ENCODE measurements around the gene AHDC1.
"Not testable (repeated sequence)": the region's sequence is repeated elsewhere in the genome, so short reads cannot be mapped to it uniquely, and the experiment has no call there.

Gene AHDC1

DNA sequence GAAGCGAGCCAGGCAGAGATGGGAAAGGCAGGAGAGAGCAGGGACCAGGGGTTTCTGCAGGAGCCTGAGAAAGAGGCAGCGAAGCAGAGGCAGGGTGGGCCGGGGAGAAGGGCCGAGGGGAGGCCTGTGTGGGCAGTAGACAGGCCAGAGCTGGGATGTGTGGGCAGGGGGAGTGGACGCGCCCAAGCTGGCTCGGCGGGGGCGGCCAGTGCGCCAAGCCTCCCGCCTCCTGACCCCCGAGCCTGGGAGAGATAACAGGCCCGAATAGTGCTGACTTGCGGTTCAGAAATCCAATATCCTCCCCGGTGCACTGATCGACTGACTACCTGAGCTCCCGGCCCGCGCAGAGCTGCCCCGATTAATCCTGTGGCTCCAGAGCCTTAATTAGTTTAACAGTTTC, 41.9 kb downstream of the AHDC1 start:
- no peak for DNase-seq (ENCODE audit: low read depth)

DNA sequence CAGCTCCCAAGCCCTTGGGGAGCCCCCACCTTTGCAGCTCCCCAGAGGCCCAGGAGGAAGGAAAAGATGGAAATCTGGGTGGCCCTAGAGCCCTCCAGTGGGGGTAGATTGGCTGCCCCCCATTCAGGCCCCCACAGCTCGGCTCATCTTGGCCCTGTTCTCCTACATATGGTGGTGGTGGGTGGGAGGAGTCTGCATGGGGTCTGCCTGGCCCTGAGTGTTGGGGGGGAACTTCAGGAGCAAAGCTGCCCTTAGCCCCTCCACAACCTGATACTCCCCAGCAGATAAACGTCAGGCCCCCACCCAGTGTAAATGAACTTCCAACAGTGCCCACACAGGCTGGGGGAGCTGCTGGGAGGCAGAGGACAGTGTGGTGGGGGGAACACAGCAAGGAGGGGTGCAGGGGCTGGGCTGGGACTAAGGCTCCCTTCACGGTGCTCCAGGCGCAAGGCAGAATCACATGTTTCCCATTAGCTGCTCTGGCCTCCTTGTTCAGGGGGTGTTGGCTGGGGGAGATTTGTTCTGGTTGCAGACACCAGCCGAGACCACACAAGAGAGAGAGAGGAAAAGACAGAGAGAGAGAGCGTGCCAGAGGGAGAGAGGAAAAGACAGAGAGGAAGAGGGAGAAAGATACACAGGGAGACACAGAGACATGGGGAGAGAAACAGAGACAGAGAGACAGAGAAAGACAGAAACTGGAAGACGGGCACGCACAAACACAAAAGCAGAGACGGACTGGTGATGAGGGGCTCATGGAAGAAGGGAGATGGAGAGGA, 42.6 kb downstream of the AHDC1 start:
- DNase-seq (ENCODE audit: low read depth) = no peak

DNA sequence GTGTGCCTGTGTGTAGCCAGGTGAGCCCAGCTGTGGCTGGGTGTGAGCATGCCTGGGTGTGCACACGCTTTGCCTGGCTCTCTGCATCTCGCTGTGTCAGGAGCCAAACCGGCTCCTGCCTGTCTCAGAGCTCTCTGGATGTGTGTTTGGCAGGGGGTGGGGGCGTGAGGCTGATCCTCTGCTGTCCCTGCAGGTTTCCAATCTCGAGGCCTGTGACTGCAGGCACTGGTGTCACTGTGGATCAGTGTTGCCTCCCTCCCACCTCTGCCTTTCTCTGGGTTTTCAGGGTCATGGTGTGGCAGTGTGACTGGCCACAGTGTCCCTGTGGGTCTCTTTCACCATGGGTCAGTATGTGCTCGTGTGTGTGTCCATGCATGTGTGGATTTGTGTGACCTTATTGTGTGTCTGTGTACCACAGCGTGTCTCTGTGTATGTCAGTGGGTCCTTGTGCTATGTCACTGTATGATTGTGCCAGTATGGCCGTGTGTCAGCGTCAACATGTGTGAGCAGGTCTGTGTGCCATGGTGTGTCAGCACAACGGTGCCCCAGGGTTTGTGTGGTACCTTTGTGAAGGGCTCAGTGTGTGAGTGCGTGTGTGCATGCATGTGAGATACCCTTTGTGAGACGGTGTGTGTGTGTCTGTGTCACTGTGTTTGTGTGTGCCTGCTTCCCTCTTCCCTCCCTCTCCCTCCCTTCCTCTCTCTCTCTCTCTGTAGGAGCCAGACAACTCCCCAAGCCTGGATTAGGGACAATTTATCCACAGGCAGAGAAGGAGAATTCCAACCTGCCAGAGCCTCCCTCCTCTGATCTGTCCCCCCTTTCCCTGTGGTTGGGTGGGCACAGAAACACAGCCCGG, 43.4 kb downstream of the AHDC1 start:
- DNase-seq (ENCODE audit: low read depth) = no peak

DNA sequence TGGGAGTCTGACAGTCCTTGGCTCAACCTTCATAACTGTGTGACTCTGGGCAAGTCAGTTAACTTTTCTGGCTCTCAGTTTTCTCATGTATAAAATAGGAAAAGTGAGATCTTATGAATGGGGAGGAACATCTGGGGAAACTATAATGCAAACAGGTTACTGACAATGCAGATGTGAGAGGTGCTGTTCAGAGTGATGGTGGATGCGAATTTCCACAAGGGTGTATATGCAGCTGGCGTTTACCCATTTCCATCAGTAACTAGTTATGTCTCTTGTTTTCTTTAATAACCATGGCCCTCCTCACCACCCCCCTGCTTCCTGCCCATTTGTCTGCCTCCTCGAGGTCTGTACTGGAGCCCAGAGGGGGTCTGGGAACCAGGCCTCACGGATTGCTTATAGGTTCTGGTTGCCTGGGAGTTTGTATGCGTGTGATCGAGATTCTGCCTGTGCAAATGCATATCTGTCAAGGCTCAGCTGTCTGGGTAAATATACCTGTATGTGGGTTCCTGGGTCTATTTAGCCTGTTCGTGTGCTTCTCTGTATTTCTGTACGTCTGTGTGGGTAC, 44.4 kb downstream of the AHDC1 start:
- DNase-seq (ENCODE audit: low read depth) = no peak

DNA sequence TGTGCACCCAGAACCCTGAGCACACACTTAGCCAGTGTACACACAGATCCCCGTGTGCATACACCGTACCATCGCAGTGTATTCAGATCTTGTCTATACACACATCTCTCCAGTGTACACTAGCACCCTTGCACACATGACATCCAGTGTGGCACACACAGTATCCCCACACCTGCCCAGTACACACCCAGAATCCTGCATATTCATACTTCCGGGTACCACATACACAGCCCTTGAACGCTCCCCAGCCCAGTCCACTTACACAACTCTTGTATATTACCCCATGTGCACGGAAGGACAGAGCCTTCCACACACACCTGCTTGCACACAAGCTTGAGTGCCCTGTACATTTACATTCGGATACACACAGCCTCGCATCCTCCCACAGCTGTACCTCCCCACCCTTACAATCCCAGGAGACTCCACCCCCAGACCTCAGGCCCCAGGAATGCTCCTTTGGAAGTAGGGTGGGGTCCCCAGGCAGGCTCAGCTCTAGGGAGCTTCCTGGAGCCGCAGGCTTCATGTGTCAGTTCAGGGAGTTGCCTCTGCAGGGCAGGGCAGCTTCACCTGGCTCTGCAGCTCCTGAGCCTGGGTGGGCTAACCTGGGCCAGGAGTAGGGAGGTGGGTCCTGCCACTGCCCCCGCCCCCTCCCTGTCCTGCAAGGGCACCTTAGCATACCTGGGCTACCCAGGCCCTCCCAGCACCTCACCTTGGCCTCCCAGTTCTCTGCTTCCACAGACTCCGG, 46.2 kb downstream of the AHDC1 start:
- DNase-seq (ENCODE audit: low read depth) = no peak

DNA sequence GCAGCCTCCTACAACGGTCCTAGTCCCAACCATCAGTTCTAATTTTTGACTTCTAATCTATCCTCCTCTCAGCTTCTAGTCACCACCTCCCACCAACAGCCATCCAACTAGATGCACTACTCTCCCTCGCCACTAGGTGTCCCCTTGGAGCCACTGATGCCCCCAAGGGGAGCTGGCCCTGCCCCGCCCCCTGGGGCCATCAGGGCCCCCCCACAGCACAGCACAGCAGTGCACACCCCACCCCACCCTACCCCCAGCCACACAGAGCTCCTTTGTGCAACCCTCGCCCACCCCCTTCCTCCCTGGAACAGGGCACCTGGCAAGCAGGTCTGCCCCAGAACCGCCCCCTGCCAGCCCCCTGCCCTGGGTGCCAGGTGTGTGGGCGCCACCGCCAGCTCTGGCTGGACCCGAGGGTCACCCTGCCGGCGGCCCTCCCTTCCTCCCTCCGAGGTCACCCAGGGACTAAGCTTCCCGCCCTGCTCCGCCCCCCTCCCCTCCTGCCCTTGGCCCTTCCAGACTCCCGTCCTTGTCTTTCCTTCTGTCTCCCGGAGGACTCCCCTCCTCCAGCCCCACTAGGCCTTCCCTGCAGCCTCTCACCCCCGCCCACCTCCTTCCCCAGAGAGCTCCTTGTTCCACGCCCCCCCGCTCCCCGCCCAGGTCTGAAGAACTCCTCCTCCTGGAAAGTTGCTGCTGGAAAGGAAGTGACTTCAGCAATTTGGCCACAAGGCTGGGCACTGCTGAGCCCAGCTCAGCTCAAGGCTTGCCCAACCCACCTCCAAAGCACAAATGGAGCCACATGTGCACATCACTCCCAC, 47.0 kb downstream of the AHDC1 start:
- peak; percentile 75 for DNase-seq (ENCODE audit: low read depth)

DNA sequence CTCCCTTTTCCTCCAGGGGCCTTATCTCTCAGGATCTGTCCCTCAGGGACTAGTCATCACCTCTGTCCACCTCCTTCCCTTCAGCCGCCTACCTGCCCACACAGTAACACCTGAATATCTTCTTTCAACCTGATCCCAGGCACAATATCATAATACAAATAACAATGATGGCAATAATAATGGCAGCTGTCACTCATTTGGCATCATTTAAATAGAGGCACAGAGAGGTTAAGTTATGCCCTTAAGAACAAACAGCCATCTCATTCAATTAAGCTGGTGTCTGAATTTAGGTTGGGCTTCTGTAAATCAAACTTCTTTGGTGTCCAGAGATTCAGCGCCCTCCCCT, 47.5 kb downstream of the AHDC1 start:
- DNase-seq (ENCODE audit: low read depth) = no peak

DNA sequence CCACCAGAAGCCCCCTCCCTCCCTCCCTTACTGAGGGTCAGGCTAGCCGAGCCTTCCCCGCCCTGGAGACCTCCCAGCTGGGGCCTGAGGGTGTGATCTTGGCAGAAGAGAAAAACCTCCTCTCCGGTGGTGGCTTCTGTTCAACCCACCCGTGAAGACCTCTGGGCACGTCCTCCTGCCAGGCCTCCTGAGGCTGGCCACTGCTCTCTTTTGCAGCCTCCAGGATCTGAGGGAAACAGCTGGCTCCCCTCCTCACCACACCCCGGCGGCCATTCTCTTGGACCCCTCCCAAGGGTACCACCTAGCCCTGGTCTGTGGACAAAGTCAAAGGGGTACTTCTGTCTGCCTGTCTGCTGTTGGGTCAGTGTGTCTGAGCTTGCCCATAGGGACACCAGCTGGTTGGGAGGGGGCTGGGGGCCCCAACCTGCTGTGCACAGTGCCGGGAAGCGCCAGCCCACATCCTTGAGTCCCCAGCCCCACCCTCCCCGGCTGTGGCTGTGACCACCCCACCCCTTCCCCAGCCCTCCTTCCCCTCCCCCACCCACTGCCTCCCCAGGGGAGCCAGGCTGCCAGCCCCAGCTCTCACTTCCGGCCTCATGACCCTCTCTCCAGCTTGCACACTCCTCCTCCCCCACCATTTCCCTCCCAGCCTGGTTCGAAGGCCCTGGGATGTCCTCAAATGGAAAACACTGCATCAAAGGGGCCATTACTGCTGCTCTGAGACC, 48.1 kb downstream of the AHDC1 start:
- no peak for DNase-seq (ENCODE audit: low read depth)

DNA sequence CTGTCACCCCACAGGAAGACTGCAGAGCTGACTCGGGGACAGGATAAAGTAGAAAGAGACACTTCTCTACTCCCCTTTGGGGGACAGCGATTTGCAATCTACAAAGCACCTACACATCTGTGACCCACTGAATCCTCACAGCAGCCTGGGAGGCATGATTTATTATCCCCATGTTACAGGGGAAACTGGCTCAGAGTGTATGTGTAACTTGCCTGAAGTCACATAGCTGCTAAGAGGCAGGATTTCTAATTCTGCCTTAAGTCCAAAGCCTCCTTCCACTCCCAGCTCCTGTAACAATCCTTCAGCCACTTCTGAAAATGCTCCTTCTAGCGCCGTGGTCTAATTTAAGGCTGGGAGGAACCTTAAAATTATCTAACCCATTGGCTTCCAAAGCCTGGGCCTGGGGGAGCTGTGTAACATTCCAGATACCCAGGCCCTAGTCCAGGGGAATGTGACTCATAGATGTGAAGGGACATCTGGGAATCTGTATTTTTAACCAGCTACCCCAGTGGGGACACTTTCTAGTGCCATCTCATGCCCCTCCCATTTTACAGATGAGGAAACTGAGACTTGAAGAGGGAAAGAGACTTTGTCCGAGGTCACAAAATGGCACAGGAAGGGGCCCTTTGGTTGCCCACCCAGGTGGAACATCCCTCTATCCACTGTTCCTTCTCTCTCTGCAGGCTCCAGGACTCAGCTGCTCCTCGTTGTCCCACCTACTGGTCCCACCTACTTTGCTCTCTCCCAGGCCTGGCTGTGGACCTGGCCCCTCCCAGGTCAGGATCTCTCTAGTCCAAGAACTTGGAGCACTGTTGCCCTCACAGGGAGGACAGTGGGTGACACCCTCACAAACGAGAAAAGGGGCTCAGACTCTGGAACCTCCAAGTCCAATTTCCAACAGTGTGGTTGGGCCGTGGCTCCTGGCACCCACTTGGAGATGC, 48.9 kb downstream of the AHDC1 start:
- no peak for DNase-seq (ENCODE audit: low read depth)

DNA sequence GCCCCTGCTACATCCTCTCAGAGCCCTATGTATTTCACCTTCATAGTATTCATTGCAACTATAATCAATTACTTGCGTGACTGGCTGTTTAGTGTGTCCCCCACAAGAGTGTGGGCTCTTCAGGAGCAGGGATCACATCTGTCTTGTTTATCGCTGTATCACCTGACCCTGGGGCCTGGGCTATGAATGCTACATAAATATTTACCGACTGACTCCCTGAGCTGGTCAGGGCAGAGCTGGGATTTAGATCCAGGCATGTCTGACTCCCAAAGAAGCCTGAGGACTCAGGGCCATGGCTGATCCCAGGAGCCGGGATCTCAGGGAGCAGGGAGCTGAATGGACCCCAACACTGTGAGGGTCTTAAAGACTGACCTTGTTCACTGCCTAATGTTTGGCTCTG, 49.7 kb downstream of the AHDC1 start:
- DNase-seq (ENCODE audit: low read depth) = no peak

DNA sequence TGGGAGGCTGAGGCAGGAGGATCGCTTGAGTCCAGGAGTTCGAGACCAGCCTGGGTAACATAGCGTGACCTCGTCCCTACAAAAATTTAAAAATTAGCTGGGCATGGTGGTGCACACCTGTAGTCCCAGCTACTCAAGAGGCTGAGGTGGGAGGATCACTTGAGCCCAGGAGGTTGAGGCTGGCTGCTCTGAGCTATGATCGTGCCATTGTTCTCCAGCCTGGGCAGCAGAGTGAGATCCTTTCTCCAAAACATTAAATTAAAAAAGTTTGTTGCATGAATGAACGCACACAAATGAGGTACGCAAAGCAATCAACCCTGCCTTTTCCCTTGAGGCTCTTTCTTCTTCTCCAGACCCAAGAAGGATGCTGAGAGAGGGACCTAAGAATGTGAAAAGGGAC, 50.1 kb downstream of the AHDC1 start:
- not testable (repeated sequence) for DNase-seq (ENCODE audit: low read depth)

DNA sequence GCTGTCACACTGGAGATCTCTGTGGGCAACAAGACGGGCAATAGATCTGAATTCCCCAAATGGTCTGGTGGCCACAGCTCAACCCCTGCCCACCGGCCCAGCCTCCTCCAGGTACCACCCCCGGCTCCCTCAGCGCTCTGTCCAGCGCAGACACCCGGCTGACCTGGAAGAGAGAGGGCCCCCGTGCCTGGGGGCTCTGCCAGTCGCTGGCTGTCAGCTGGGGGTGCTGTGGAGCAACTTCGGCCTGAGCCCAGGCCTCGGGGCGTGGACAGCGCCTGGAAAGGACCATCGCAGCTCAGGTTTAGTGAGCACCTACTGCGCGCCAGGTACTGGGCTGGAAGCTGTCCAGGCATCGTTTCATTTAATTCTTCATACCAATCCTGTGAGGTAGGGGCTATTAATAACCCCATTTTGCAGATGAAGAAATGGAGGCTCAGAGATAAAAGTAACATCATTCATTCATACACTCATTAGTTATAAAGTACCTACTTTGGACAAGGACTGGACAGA, 51.0 kb downstream of the AHDC1 start:
- DNase-seq (ENCODE audit: low read depth) = no peak

DNA sequence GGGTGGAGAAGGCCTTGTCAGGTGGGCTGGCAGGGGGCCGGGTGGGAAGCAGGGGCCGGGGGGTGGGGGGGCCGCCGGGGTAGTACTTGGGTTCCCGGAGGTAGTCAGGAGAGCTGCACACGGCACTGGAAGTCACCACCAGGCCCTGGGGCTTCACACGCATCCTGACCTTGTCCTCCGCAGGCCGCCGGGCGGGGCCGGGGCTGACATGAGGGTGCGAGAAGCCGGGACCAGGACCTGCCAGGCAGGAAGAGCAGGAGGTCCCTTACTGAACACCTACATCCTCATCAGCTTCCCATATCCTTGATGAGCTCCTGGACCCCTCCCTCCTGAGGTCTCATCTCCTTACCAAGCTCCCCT, 52.0 kb downstream of the AHDC1 start:
- no peak for DNase-seq (ENCODE audit: low read depth)

DNA sequence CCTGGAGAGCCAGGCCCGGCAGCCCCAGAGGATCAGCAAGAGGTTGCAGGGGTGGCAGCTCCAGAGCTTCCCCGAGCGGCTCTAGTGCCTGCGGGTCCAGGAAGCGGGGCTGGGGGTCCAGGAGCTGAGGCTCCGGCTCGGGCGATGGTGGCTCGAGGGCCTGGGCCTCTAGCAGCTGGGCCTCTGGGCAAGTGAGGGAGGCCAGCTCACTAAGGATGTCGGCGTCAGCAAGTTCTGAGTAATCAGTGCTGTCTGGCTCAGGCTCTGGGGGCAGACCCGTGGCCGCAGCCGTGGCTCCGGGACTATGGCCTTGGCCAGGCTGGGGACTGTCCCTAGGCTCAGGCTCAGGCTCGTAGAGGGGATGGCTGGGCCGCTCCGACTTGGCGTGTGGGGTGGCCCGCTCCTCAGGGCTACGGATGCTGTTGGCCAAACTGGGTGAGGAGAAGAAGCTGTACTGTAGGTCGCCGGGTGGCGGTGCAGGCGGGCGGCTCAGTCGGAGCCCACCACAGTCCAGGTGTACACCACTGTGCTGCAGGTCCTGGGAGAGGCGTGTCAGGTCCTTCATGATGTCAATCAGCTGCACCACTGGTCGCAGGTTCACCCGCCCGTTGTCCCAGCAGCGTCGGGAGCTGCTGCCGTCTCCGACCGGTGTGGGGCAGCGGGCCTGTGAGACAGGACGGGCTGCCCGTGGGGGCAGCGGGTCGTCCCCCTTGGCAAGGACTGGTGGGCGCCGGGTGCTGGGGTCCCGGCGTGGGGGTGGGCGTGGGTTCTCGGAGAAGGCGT, 52.6 kb downstream of the AHDC1 start:
- no peak for DNase-seq (ENCODE audit: low read depth)

DNA sequence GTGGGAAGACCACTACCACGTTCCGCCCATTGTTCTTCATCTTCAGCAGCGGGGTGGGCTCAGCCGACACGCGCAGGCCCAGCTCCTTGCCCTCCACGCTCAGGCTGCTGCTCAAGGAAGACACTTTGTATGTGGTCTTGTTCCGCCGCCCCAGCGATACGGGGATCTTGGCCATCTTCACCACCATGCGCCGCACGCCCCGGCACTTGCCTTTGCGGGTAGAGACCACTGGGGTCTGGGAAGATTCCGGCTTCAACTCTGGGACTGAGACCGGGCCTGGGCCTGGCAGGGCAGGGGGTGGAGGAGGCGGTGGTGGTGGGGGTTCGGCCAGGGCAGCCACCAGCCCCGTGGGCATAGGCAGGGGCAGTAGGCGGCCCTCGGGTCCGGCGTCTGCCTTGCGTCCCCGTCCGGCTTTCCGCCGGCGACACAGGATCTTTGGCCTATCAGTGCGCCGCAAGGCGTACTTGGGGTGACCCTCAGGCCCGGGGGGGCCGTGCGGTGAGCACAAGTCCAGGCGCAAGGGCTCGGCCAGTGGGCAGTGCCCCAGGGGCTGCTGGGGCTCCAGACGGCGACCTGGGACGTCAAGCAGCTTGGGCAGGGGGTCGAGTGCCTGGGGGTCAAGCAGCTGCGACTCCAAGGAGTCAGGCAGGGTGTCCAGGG, 53.3 kb downstream of the AHDC1 start:
- no peak for DNase-seq (ENCODE audit: low read depth)

DNA sequence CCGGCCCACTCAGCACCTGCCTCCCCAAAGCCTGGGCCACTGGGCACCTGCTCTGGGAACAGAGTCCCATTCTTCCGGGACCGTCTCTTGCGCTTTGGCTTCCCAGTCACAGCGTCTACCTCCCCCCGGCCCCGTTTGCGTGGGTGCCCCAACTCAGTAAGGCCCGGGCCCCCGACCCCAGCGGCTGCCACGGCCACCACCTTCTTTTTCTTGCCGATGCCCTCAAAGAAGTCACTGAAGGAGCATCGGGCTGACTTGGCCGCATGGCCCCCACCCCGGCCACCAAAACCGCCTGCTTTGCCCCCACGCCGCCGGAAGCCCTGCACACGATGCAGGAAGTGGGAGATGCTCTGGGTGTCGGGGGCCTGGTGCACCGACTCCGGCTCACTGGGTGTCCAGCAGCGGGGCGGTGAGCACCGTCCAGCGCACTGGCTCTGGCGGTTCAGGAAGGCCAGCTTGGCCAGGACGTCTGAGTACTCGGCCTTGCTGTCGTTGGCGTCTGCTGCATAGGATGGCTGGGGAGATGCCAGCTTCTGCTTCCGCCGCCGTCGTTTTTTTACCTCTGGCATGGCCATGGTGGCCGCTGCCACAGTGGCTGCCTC, 54.0 kb downstream of the AHDC1 start:
- DNase-seq (ENCODE audit: low read depth) = no peak

DNA sequence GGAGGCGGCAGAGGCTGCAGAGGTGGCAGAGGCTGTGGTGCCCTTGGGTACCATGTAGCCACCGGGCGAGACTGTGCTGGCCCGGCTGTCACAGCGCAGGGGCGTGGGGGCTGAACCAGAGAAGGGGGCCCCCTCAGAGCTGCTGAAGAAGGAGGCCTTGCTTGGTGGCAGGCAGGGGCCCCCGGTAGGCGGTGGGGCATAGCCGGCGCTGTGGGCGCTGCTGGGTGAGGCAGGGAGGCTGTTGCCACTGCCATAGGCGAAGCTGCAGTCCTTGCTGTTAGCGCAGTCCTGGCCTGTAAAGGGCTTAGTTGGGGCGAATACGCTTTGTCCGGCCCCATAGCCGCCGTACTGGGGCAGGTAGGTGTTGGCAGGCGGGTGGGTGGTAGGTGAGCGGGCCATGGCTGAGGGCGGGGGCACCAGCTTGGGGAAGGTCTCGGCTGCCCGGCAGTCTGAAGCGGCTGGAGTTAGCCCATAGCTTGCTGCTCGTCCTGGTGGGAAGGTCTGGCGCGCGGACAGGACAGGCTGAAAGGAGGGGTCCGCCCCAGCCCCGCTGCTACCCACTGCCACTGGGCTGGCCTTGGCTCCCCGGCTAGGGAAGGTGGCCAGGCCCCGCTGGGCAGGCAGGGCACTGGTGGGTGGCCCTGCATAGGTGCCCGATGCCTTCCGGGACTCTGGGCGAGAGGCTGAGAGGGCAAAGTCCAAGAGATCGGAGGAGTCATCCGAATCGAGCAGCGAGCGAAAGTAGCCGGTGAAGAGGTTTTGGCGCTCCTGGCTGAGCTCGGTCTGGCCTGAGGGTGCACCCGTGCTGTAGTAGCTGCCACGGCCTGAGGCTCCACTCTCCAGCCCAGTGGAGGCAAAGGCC, 54.9 kb downstream of the AHDC1 start:
- no peak for DNase-seq (ENCODE audit: low read depth)

All from activated gamma-delta T cell treated with anti-CD3 and anti-CD28 coated beads, Interleukin-2, amount 50 U/mL, for 16 hours (primary cell).